IMR-90 (cell line): ENCODE measurements around the gene ZNF76. TPM values are rescaled to one million over a fixed set of nuclear protein-coding genes. Genes with fewer than 3 reads are reported as not detected.

ENCODE experiments used
- ATAC-seq: fragments of 200-7000 bp; cut with Tn5 transposase; 2 replicates; pipeline ENCODE4 v1.9.1; 2020; ENCODE audit warnings: low read depth, mild to moderate bottlenecking, moderate library complexity
- BruUV-seq: library from RNA; stranded (reverse); fragments of 400-500 nt; replicated peaks from 2 replicates; lab custom pipeline; 2021; lab: Mats Ljungman, UMichigan
- CTCF ChIA-PET: fragments of 300-600 bp; formaldehyde crosslinking; extraction: SDS; loops from one replicate; lab custom pipeline; 2021; ENCODE audit warnings: antibody characterized with exemption; lab: Yijun Ruan, JAX
- POLR2A ChIA-PET: fragments of 300-600 bp; sonication (Branson Sonifier 250); formaldehyde crosslinking; loops from one replicate; lab custom pipeline; 2022; ENCODE audit warnings: antibody characterized with exemption; ENCODE audit not compliant: unreplicated experiment; lab: Charles Lee
- DNase-seq: peaks from one replicate; pipeline ENCODE4 v3.0.0; 2013
- H2AFZ ChIP-seq: replicated peaks from 2 replicates; pipeline ENCODE3; 2013; ENCODE audit warnings: low read length, mild to moderate bottlenecking; ENCODE audit not compliant: poor library complexity
- H2AK5ac ChIP-seq: 2 replicates; pipeline ENCODE4 v1.6.1; 2013; ENCODE audit warnings: low read depth, low read length, inconsistent platforms
- H2AK9ac ChIP-seq: replicated peaks from 2 replicates; pipeline ENCODE3; 2013; ENCODE audit warnings: mild to moderate bottlenecking, low read depth, low read length, moderate library complexity; ENCODE audit not compliant: poor library complexity
- H2BK120ac ChIP-seq: 2 replicates; pipeline ENCODE4 v1.6.1; 2013; ENCODE audit warnings: low read depth, low read length, inconsistent platforms
- H2BK15ac ChIP-seq: 3 replicates; pipeline ENCODE4 v1.6.1; 2013; ENCODE audit warnings: low read depth, low read length, inconsistent platforms
- H2BK20ac ChIP-seq: 2 replicates; pipeline ENCODE4 v1.6.1; 2013; ENCODE audit warnings: low read depth, mild to moderate bottlenecking, inconsistent platforms, low read length, moderate library complexity
- H2BK5ac ChIP-seq: 2 replicates; pipeline ENCODE4 v1.6.1; 2013; ENCODE audit warnings: mild to moderate bottlenecking, low read depth, low read length, inconsistent platforms; ENCODE audit not compliant: poor library complexity, severe bottlenecking
- H3K14ac ChIP-seq: replicated peaks from 2 replicates; pipeline ENCODE4 v1.6.1; 2013; ENCODE audit warnings: low read depth, low read length, inconsistent platforms
- H3K18ac ChIP-seq: 2 replicates; pipeline ENCODE4 v1.6.1; 2013; ENCODE audit warnings: low read depth, low read length, control low read depth
- H3K23ac ChIP-seq: 2 replicates; pipeline ENCODE4 v1.6.1; 2013; ENCODE audit warnings: low read depth, low read length, inconsistent platforms
- H3K27ac ChIP-seq: 2 replicates; pipeline ENCODE4 v1.5.1; 2013; ENCODE audit warnings: mild to moderate bottlenecking, control low read depth, low read length; ENCODE audit not compliant: insufficient read depth
- H3K27me3 ChIP-seq: 2 replicates; pipeline ENCODE4 v1.6.1; 2013; ENCODE audit warnings: low read length; ENCODE audit not compliant: control insufficient read depth, insufficient read depth
- H3K36me3 ChIP-seq: 2 replicates; pipeline ENCODE4 v1.6.1; 2013; ENCODE audit warnings: low read length, mixed read lengths; ENCODE audit not compliant: control insufficient read depth, insufficient read depth
- H3K4ac ChIP-seq: 2 replicates; pipeline ENCODE4 v1.6.1; 2013; ENCODE audit warnings: low read depth, low read length, inconsistent platforms
- H3K4me1 ChIP-seq: 2 replicates; pipeline ENCODE4 v1.6.1; 2013; ENCODE audit warnings: low read length, mixed read lengths; ENCODE audit not compliant: control insufficient read depth, insufficient read depth
- H3K4me2 ChIP-seq: 2 replicates; pipeline ENCODE4 v1.6.1; 2013; ENCODE audit warnings: low read depth, mild to moderate bottlenecking, control low read depth, low read length, moderate library complexity
- H3K4me3 ChIP-seq: 2 replicates; pipeline ENCODE4 v1.5.1; 2013; ENCODE audit warnings: low read depth, mild to moderate bottlenecking, control low read depth, low read length, moderate library complexity; ENCODE audit not compliant: insufficient read depth
- H3K56ac ChIP-seq: 2 replicates; pipeline ENCODE4 v1.6.1; 2013; ENCODE audit warnings: low read length, inconsistent platforms; ENCODE audit not compliant: insufficient read depth; ENCODE audit errors: extremely low read depth
- H3K79me1 ChIP-seq, 2 experiments: 2 replicates each; pipeline ENCODE4 v1.6.1; 2013; ENCODE audit warnings: low read length in 2 of 2, inconsistent platforms in 1 of 2, low read depth in 1 of 2
- H3K9ac ChIP-seq: 2 replicates; pipeline ENCODE4 v1.6.1; 2013; ENCODE audit warnings: low read depth, low read length, control low read depth
- H3K9me1 ChIP-seq: 2 replicates; pipeline ENCODE4 v1.6.1; 2013; ENCODE audit warnings: low read length, inconsistent platforms; ENCODE audit not compliant: insufficient read depth
- H3K9me3 ChIP-seq: 2 replicates; pipeline ENCODE4 v1.6.1; 2013; ENCODE audit warnings: low read length; ENCODE audit not compliant: control insufficient read depth, insufficient read depth
- H4K20me1 ChIP-seq: 2 replicates; pipeline ENCODE4 v1.6.1; 2013; ENCODE audit warnings: low read length, inconsistent platforms; ENCODE audit not compliant: insufficient read depth
- H4K5ac ChIP-seq: 2 replicates; pipeline ENCODE4 v1.6.1; 2013; ENCODE audit warnings: mild to moderate bottlenecking, low read depth, low read length, control low read depth
- H4K8ac ChIP-seq, 2 experiments: 2 replicates each; pipeline ENCODE4 v1.6.1; 2013; ENCODE audit warnings: low read depth in 2 of 2, low read length in 2 of 2, control low read depth in 1 of 2, inconsistent platforms in 1 of 2
- H4K91ac ChIP-seq: 2 replicates; pipeline ENCODE4 v1.6.1; 2013; ENCODE audit warnings: low read depth, low read length, inconsistent platforms; ENCODE audit not compliant: insufficient read depth
- BHLHE40 ChIP-seq: fragments of 150-350 bp; IDR thresholded peaks from 2 replicates; pipeline ENCODE4 v1.6.1; 2016; ENCODE audit warnings: mild to moderate bottlenecking, low read depth, low read length
- RCOR1 ChIP-seq: IDR thresholded peaks from 2 replicates; pipeline ENCODE4 v1.6.1; 2012; ENCODE audit warnings: mild to moderate bottlenecking, low read length, improper control_type of control experiment; ENCODE audit not compliant: insufficient replicate concordance
- WGBS, 2 experiments: methylation state at CpG; one replicate each; pipeline versions ENCODE4 v1.1.5 to v1.1.7; 2013; ENCODE audit warnings: missing lambda C conversion rate in 2 of 2; ENCODE audit not compliant: insufficient read length in 1 of 2; ENCODE audit errors: extremely low coverage in 2 of 2; 5-methylcytosine and 5-hydroxymethylcytosine counted together
- dilution Hi-C: fragments of 300-500 bp; cut with HindIII; formaldehyde crosslinking; loops from one replicate; pipeline ENCODE4 v1.14.3; 2018; ENCODE audit warnings: low sequenced_read_pairs; ENCODE audit not compliant: unreplicated experiment
- in situ Hi-C: fragments of 300-500 bp; cut with MboI; formaldehyde crosslinking; loops from 3 replicates; pipeline ENCODE4 v1.14.3; 2019; ENCODE audit warnings: low sequenced_read_pairs, inconsistent platforms, mixed read lengths
- intact Hi-C: fragments of 100-400 bp; cut with micrococcal nuclease; formaldehyde crosslinking; loops from 2 replicates; pipeline ENCODE4 v1.10.0; 2022
- polyA plus RNA-seq, 3 experiments: library from polyadenylated mRNA; depleted of rRNA; stranded (reverse); fragments of >200 nt; gene quantifications; 2 replicates each; pipeline ENCODE4 v1.2.3, GENCODE V29; 2012; ENCODE audit warnings: low replicate concordance in 1 of 3
- total RNA-seq: library from RNA; depleted of rRNA; stranded (reverse); fragments of >200 nt; gene quantifications from 2 replicates; pipeline ENCODE4 v1.2.3, GENCODE V29; 2012

Gene ZNF76
- total and polyA plus RNA-seq, 2 of the 4 experiments (the other 2 are of a cell fraction) = 19.9 to 21.1 TPM

DNA sequence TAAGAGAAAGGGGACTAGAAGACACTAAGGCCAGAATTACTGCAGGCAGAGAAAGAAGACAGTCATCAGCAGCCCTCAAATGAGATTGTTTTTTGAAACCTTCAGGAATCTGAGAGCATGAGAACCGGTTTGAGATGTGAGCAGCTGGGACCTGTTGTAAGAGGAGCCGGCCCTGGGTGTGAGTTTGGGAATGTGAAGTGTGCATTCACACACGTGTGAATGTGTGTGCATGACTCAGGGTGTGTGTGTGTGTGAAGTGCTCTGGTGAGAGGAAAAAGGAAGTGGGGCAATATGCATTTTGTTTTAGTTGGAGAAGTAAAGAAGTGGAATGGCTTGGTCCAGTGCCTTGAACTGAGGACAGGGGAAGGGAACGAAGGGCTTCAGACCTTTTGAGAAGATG lies 41.5 kb upstream of the ZNF76 start:
- Histone ChIP-seq H3K79me1 (peaks cover 5 to 25% of the 10 kb centered on the region in 2 experiments; a peak in 2 of 4 replicates), H3K9me3 (no peaks in the 10 kb centered on the region), H3K14ac (peak overlapping the region; percentile 76), H3K4me1 (peaks cover 34% of the 10 kb centered on the region), H4K5ac (no peak overlapping the region), H3K4ac (no peak overlapping the region; the same call in 1 of the 2 replicates), H3K23ac (peak overlapping the region; percentile 67; the same call in 1 of the 2 replicates), H2BK5ac (no peak overlapping the region), H3K56ac (no peak overlapping the region), H3K27me3 (peaks cover 4% of the 10 kb centered on the region; the same call in 1 of the 2 replicates), H4K8ac (0 out of 4 replicates have a peak overlapping the region, but pooled peaks of 1 of the 2 experiments have one; percentile 22), H3K4me2 (no peak overlapping the region; the same call in 1 of the 2 replicates), H3K9me1 (peaks cover 22% of the 10 kb centered on the region; the same call in 1 of the 2 replicates), H3K18ac (no peak overlapping the region), H2AK9ac (peak overlapping the region; percentile 31), H3K9ac (no peak overlapping the region), H3K4me3 (no peak overlapping the region), H2AFZ (no peak overlapping the region), H2BK120ac (0 out of 2 replicates have a peak overlapping the region, but pooled peaks have one; percentile 10), H2AK5ac (peak overlapping the region; percentile 33; the same call in 1 of the 2 replicates), H4K91ac (no peak overlapping the region), H4K20me1 (peaks cover 18% of the 10 kb centered on the region), H3K36me3 (no peaks in the 10 kb centered on the region), H2BK20ac (no peak overlapping the region), H3K27ac (peak overlapping the region; percentile 27; the same call in 1 of the 2 replicates), H2BK15ac (no peak overlapping the region)
- TF ChIP-seq RCOR1 = no peak
- peak; percentile 62; the same call in 1 of the 2 replicates for TF ChIP-seq BHLHE40
- 27% methylated on average over 3 of the region's 4 CpGs; no CpG with 5 or more reads in 1 of the 2 experiments for WGBS, 2 experiments
- no TSS peak for BruUV-seq
- intact Hi-C loops = no loop called here
- DNase-seq = peak; percentile 63
- 0 out of 2 replicates have a peak, but pooled peaks have one; percentile 2 for ATAC-seq
- ChIA-PET POLR2A (no interaction called here), CTCF (interaction anchor here (1.1 kb wide), 1 partner anchor 13 kb away, joined by 4 read pairs; no protein-coding TSS in a partner anchor)
- in situ Hi-C loops = no loop called here
- dilution Hi-C loops = no loop called here
